CD4-positive, alpha-beta T cell treated with Interleukin-10 for 1 hour (primary cell): ENCODE results near the gene GPI.

Source experiments
- DNase-seq: peaks from one replicate; pipeline ENCODE4 v3.0.0-alpha.2; 2020

GPI gene

DNA sequence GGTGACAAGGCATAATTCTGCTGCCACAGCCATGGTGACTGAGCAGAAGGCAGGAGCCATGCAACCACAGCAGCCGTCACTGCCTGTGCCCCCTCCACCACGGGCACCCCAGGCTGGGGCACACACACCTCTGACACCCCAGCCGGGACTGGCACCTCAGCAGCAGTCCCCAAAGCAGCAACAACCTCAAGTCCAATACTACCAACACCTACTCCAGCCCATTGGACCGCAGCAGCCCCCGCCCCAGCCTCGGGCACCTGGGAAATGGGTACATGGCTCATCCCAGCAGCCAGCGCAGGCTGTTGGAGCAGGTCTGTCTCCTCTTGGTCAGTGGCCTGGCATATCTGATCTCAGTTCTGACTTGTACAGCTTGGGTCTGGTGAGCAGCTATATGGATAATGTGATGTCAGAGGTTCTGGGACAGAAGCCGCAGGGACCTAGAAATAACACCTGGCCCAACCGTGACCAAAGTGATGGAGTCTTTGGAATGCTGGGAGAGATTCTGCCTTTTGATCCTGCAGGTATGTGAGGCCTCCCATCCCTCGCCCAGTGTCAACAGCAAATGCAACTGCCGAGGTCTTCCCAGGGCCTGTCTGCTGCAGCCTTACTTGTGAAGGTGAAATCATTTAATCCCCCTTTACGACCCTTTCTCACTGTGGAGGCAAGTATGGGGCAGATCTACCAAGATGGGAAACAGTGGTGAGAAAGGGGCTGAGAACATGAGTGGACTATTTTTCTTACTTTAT is 22.9 kb upstream of the GPI start:
- no peak for DNase-seq

- DNase-seq, result no peak
These were observed 21.2 kb upstream of the GPI start for GRCh38 chr19:34343751-34344150.

- peak; percentile 73 for DNase-seq
These were observed 19.0 kb upstream of the GPI start for GRCh38 chr19:34345947-34346351.

- DNase-seq, result no peak
These were observed 17.3 kb upstream of the GPI start for GRCh38 chr19:34347561-34348165.

- no peak for DNase-seq
These were observed 16.0 kb upstream of the GPI start for GRCh38 chr19:34348899-34349487.

- DNase-seq, result peak; percentile 80
These were observed 14.8 kb upstream of the GPI start for GRCh38 chr19:34350161-34350561.

- DNase-seq, result no peak
These were observed 13.6 kb upstream of the GPI start for GRCh38 chr19:34351382-34351826.

- no peak for DNase-seq
These were observed 11.4 kb upstream of the GPI start for GRCh38 chr19:34353546-34353945.

- no peak for DNase-seq
These were observed 9.8 kb upstream of the GPI start for GRCh38 chr19:34355201-34355600.

DNA sequence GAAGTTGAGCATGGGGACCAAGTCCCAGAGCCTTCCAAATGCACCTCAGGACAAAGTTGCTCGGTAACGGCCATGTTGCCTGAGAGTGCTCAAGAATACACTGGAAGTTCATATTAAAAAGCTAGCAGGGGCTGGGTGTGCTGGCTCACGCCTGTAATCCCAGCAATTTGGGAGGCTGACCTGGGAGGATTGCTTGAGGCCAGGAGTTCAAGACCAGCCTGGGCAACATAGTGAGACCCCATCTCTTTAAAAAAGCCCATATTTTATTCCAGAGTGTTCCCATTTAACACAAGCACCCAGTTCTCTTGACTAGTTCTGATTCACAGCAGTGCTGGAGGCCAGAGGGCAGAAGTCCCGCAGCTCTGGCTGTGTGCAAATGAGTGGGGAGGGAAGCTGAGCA is 8.1 kb upstream of the GPI start:
- no peak for DNase-seq

DNA sequence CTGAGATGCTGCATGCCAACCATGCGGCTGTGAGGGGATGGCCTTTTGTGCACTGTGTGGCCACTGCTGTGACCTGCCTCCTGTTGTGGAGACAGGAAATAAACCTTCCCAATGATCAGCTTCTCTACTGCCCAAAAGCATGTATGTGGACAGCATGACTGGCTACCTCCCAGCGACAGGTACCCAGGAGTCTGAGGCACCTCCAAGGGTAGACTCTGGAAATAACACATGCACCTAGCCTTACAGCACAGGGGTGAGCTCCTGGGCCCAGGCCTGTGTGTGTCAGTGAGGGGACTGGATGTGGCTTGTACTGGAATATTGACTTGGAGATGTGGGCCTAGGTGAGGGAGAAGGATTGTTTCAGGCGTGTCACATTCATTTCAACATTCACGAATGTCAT is 7.6 kb upstream of the GPI start:
- no peak for DNase-seq

DNA sequence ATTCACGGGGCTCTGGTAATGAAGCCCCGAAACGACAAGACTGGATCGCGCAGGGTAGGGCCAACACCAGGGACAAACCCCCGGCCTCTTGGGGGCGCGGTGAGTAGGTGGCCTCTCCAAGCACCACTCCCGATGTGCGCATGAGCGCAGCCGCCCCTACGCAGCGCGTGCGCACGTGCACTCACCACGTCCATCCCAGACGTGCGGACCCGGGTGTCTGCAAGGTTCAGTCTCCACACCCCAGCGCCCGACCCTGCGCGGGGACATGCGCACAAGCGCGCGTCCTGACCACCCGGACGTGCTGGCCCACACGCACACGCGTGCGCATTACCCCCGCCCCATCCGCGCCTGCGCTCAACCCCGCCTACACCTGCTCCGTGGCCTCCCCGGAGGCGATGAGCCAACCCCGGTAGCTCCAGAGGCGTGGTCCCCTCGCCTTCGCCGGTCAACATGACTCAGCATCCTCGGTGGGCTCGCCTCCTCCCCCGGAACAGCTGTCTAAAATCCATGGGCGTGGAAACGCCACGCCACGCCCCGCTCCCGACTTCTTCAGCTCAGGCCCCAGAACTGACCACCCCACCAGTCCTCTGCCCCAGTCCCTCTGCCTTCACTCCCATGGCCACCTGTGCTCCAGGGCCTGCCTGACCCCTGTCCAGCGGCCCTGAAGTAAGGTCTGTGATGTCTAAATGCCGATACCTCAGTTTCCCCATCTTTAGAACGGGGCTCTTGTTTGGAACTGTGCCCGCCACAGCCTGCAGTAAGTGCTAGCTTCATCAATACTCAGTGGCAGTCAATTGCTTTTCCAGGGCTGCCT is 5.6 kb upstream of the GPI start:
- peak; percentile 97 for DNase-seq

GRCh38 chr19:34359954-34360315 is 5.1 kb upstream of the GPI start:
- DNase-seq, result no peak

- no peak for DNase-seq
These were observed 4.6 kb upstream of the GPI start for GRCh38 chr19:34360354-34360909.

- no peak for DNase-seq
These were observed 2.3 kb upstream of the GPI start for GRCh38 chr19:34362679-34363069.

GRCh38 chr19:34363094-34363493 is 1.9 kb upstream of the GPI start:
- no peak for DNase-seq

- DNase-seq, result no peak
These were observed 1.1 kb upstream of the GPI start for GRCh38 chr19:34363930-34364329.

DNA sequence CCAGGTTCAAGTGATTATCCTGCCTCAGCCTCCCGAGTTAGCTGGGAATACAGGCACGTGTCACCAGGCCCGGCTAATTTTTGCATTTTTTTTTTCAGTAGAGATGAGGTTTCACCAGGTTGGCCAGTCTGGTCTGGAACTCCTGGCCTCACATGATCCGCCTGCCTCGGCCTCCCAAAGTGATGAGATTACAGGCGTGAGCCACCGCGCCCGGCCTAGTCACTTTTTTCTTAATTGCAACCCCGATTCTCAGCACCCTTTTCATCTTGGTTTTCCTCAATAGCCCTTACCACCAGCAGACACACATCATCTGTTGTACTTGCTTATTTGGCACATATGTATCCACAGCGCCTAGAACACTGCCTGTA is 550 bp upstream of the GPI start:
- no peak for DNase-seq

DNA sequence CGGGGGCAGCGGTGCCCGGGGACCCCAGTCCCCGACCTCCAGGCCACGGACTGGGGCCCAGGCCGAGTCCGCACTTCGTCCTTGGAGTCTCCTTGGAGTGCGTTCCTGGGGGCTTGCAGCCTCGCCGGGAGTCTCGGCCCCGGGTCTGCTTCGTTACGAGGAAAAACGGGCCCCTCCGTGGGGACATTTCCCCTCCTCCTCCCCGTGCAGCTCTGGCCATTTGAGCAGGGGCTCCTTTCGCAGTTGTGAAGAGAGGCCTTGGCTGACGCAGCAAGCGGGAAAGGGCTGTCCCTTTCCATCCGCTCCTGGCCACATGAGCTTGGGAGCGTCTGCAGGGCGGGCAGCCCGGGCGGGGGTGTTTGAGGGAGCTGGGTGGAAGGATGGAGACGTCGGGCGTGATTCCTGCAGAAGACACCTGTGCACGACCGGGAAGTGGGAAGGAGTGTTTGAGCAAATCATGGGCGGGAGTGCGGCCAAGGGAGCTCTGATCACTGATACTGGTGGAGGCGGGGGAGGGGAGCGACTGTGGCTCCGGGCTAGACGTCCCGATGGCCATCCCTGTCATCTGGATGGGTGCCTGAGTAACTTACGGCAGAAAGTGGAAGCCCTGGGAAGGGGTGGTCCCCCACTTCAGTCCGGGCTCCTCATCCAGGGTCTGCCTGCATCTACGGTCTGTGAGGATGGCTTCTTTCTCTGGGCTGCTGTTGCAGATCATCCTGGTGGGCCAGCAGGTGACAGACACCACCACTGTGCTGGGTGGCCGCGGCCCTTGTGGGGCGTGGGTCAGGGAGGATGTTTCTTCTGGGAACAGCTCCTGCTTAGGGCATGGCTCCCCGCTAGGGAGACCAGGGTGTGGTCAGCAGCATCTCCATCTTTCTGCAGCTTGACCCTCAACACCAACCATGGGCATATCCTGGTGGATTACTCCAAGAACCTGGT is 736 bp downstream of the GPI start:
- no peak for DNase-seq

DNA sequence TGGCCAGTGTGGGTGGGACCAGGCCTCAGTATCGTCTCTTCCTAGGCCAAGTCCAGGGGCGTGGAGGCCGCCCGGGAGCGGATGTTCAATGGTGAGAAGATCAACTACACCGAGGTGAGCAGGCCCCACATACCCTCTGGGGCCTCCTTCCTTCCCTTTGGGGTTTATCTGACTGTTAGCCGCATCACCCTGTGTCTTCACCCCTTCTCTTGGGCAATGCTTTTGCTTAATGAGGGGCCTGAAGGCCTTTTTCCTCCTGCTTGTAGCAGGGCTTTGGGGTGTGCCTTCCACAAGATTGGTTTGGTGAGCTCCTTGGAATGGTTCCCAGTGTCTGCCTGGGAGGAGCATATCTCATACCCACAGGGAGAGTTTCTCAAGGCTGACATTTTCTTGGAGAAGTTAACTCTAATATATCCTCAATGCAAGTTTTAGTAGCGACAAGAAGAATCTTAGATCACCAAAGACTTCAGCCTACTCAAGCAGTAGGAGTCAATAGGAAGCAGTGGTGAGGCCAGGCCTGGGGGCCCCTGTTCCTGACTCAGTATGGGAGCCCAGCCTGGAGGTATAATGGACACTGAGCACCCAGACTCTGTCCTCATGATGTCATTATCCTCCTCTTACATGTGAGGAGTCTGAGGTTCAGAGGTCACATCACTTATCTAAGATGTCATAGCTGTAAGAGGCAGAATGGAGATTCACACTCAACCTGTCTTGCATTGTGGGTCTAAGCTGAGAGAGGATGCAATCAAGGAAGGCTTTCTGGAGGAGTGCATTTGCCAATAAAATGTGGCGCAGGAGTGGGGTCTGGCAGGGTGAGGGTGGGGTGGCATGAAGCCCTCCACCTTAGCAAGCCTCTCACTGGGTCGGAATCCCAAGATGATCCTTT is 2.0 kb downstream of the GPI start:
- peak; percentile 28 for DNase-seq

DNA sequence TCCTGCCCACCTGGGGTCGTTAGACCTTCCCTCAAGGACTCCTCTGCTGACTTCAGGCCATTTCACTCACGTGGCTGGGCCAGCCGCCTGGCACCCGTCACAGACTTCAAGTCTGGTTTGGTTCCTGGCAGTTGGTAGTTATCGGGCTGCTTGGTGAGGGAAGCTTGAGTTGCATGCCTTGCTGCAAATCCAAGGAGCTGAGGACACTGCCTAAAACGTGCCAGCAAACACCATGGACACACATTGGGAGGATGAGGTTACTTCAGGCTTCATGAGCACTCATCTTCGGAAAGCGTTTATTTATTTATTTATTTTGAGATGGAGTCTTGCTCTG is 2.6 kb downstream of the GPI start:
- DNase-seq, result no peak
